Transverse colon (tissue), 4 donors: Measurements from ENCODE around the gene PDZRN3. TPM values are rescaled to one million over a fixed set of nuclear protein-coding genes. Genes with fewer than 3 reads are reported as not detected.

ENCODE experiments used
- DNase-seq: peaks from one replicate; pipeline ENCODE4 v3.0.0-alpha.2; 2019
- H3K27ac ChIP-seq, 4 donors: fragments of 200-600 bp; sonication (generic); 2 replicates each; pipeline ENCODE4 v1.5.1; 2016 to 2018; ENCODE audit warnings: inconsistent platforms in 4 of 4
- H3K27me3 ChIP-seq: fragments of 200-600 bp; sonication (generic); 2 replicates; pipeline ENCODE4 v1.5.1; 2017; ENCODE audit warnings: inconsistent platforms
- H3K36me3 ChIP-seq, 4 donors: fragments of 200-600 bp; sonication (generic); 2 replicates each; pipeline ENCODE4 v1.5.1; 2017 to 2019; ENCODE audit warnings: inconsistent platforms in 4 of 4
- H3K4me1 ChIP-seq, 4 donors: fragments of 200-600 bp; sonication (generic); 2 replicates each; pipeline ENCODE4 v1.5.1; 2017 to 2020; ENCODE audit warnings: inconsistent platforms in 4 of 4
- H3K4me3 ChIP-seq, 4 donors: fragments of 200-600 bp; sonication (generic); 1 replicate in 1 of 4; 2 replicates in 3 of 4; pipeline versions ENCODE4 v1.5.1 to v1.6.1; 2017 to 2019; ENCODE audit warnings: inconsistent platforms in 4 of 4
- H3K9me3 ChIP-seq, 2 donors: fragments of 200-600 bp; sonication (generic); 2 replicates each; pipeline ENCODE4 v1.5.1; 2017 to 2019; ENCODE audit warnings: inconsistent platforms in 2 of 2
- EP300 ChIP-seq: sonication (generic); formaldehyde crosslinking; IDR thresholded peaks from one replicate; pipeline ENCODE4 v1.6.1; 2017; ENCODE audit warnings: antibody characterized with exemption, low read depth
- POLR2A ChIP-seq: fragments of 450-650 bp; IDR thresholded peaks from one replicate; pipeline ENCODE4 v1.6.1; 2016; ENCODE audit warnings: antibody characterized with exemption, mild to moderate bottlenecking, moderate library complexity
- POLR2AphosphoS5 ChIP-seq, 3 donors: sonication (generic); formaldehyde crosslinking; IDR thresholded peaks; one replicate each; pipeline ENCODE4 v1.6.1; 2016; ENCODE audit warnings: antibody characterized with exemption in 3 of 3
- WGBS, 2 donors: methylation state at CpG; one replicate each; pipeline ENCODE4 v1.1.5; 2018; ENCODE audit warnings: low coverage in 1 of 2; 5-methylcytosine and 5-hydroxymethylcytosine counted together
- in situ Hi-C, 4 donors: fragments of 200-750 bp; cut with MboI; loops; one replicate each; pipeline versions ENCODE4 v1.15.0 to v1.15.1; 2017; ENCODE audit warnings: low sequenced_read_pairs in 3 of 4, low pct_ligation_motif_present in 1 of 4, low pct_unique_long_range_greater_than_20kb in 1 of 4
- intact Hi-C: fragments of 100-400 bp; cut with DNase I; formaldehyde crosslinking; loops from one replicate; pipeline ENCODE4 v1.15.1; 2023; ENCODE audit warnings: low total_unique reads
- total RNA-seq, 4 donors: library from RNA; depleted of rRNA; stranded (reverse); fragments of >200 nt; gene quantifications; one replicate each; pipeline ENCODE4 v1.1.0, GENCODE V29; 2016
- TF ChIP-seq, protein P1 (sequence below), 5 experiments: fragments of 200-600 bp in 3 of 5; fragments of 450-650 bp in 2 of 5; sonication (generic) in 3 of 5; IDR thresholded peaks; 1 replicate in 2 of 5; 2 replicates in 3 of 5; pipeline ENCODE4 v1.5.1; 2016 to 2017; ENCODE audit warnings: antibody characterized with exemption in 5 of 5, inconsistent platforms in 3 of 5, mild to moderate bottlenecking in 2 of 5, moderate library complexity in 1 of 5

The PDZRN3 gene
- total RNA-seq, 4 donors from 2014 or later, result 31.9 to 191 (median 75.3) TPM

- intact Hi-C loops, result loop anchor here (10.0 kb wide), 1 partner anchor 324 kb away; no protein-coding TSS in a partner anchor
- TF ChIP-seq POLR2AphosphoS5 (IDR thresholded peaks at IDR 0.05) (no peak), POLR2A (no peak), EP300 (no peak)
- TF ChIP-seq, protein P1, sequence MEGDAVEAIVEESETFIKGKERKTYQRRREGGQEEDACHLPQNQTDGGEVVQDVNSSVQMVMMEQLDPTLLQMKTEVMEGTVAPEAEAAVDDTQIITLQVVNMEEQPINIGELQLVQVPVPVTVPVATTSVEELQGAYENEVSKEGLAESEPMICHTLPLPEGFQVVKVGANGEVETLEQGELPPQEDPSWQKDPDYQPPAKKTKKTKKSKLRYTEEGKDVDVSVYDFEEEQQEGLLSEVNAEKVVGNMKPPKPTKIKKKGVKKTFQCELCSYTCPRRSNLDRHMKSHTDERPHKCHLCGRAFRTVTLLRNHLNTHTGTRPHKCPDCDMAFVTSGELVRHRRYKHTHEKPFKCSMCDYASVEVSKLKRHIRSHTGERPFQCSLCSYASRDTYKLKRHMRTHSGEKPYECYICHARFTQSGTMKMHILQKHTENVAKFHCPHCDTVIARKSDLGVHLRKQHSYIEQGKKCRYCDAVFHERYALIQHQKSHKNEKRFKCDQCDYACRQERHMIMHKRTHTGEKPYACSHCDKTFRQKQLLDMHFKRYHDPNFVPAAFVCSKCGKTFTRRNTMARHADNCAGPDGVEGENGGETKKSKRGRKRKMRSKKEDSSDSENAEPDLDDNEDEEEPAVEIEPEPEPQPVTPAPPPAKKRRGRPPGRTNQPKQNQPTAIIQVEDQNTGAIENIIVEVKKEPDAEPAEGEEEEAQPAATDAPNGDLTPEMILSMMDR (IDR thresholded peaks at IDR 0.05), result no peak
- peaks cover 19 to 75% (median 61%) of the 10 kb centered on the region in 4 donors for H3K4me1 ChIP-seq
- in situ Hi-C loops, result loop anchor here in 2 of 4 donors (25.0 kb wide), 2 partner anchors 102 to 327 kb away; partner anchors contain the start of gene PDZRN3 (in 1 of the 2)
- WGBS, 2 donors, result 70 to 76% methylated on average over 3 of the region's 3 CpGs
- no peak for DNase-seq
- no peaks in the 10 kb centered on the region for H3K36me3 ChIP-seq
- no peaks in the 10 kb centered on the region for H3K9me3 ChIP-seq
- peak overlapping the region; percentile 77 to 86 (median 84) for H3K27ac ChIP-seq
- H3K27me3 ChIP-seq, result no peaks in the 10 kb centered on the region
- H3K4me3 ChIP-seq, result no peak overlapping the region
These were observed 114.0 kb downstream of the PDZRN3 start for GRCh38 chr3:73510784-73511183.

DNA sequence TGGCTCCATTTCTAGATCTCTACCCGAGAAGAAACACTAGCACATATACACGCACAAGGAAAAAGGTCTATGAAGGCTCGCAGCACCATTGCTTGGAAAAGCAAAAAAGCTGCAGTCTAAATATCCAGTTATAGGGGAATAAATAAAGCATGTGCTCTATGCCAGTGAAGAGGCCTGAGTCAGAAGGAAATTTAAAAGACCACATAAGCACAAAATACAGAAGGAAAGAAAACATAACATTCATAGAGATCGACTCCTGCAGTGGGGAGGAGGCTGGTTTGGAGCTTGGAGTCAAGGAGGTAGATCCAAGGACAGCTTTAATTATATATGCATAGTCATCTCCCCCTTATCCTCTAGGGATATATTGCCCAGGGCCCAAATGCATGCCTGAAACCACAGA is 114.4 kb downstream of the PDZRN3 start:
- no peak for DNase-seq
- Histone ChIP-seq H3K4me3 (no peak overlapping the region), H3K9me3 (no peaks in the 10 kb centered on the region), H3K27me3 (no peaks in the 10 kb centered on the region), H3K27ac (peak overlapping the region; percentile 77 to 86 (median 84)), H3K36me3 (no peaks in the 10 kb centered on the region), H3K4me1 (peaks cover 19 to 70% (median 60%) of the 10 kb centered on the region in 4 donors)
- TF ChIP-seq POLR2AphosphoS5 (IDR thresholded peaks at IDR 0.05) (no peak), POLR2A (no peak), EP300 (no peak)
- TF ChIP-seq, protein P1 (IDR thresholded peaks at IDR 0.05), result no peak
- intact Hi-C loops (loop anchor here (10.0 kb wide), 1 partner anchor 324 kb away; no protein-coding TSS in a partner anchor), in situ Hi-C loops (loop anchor here in 2 of 4 donors (25.0 kb wide), 2 partner anchors 102 to 327 kb away; partner anchors contain the start of gene PDZRN3 (in 1 of the 2))
- 51 to 72% methylated on average over 3 to 4 of the region's 4 CpGs for WGBS, 2 donors

GRCh38 chr3:73509816-73510215 is 114.9 kb downstream of the PDZRN3 start:
- in situ Hi-C loops, result loop anchor here (10.0 to 25.0 kb wide), 4 partner anchors 102 to 345 kb away; partner anchors contain the start of gene PDZRN3 (in 1 of the 4)
- TF ChIP-seq POLR2A (no peak), EP300 (no peak), POLR2AphosphoS5 (IDR thresholded peaks at IDR 0.05) (no peak)
- TF ChIP-seq, protein P1 (IDR thresholded peaks at IDR 0.05), result no peak
- DNase-seq, result no peak
- peaks cover 19 to 73% (median 60%) of the 10 kb centered on the region in 4 donors for H3K4me1 ChIP-seq
- H3K27me3 ChIP-seq, result no peaks in the 10 kb centered on the region
- H3K36me3 ChIP-seq, result no peaks in the 10 kb centered on the region
- peak overlapping the region; percentile 77 to 86 (median 84) for H3K27ac ChIP-seq
- intact Hi-C loops, result loop anchor here (5.0 to 10.0 kb wide), 2 partner anchors 325 to 342 kb away; no protein-coding TSS in a partner anchor
- 35 to 46% methylated on average over 4 to 7 of the region's 7 CpGs for WGBS, 2 donors
- no peaks in the 10 kb centered on the region for H3K9me3 ChIP-seq
- no peak overlapping the region for H3K4me3 ChIP-seq

DNA sequence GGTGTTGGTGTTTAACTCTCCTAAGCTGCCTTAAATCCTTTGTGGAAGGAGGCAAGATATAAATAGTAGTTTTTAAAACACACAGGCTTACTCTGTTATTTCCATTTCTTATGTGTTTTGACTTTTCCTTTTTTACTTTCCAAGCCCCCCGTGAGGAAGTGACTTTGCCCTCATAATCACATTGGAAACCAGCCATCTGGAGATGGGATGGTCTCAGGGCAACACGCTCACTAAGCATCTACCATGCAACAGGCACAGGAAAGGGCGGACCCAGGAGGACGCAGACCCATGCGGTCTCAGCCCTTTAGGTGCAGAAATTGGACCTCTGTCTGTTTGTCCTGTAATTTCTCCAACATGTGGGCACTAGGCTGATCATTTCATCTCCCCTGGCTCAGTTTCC is 115.7 kb downstream of the PDZRN3 start:
- Histone ChIP-seq H3K4me3 (no peak overlapping the region), H3K36me3 (no peaks in the 10 kb centered on the region), H3K27me3 (no peaks in the 10 kb centered on the region), H3K27ac (peak overlapping the region; percentile 77 to 86 (median 84)), H3K9me3 (no peaks in the 10 kb centered on the region), H3K4me1 (peaks cover 18 to 73% (median 57%) of the 10 kb centered on the region in 4 donors)
- TF ChIP-seq, protein P1 (IDR thresholded peaks at IDR 0.05), result no peak
- TF ChIP-seq EP300, result no peak
- TF ChIP-seq POLR2A, result no peak
- no peak for TF ChIP-seq POLR2AphosphoS5 (IDR thresholded peaks at IDR 0.05)
- 17 to 74% methylated on average over 1 to 5 of the region's 5 CpGs for WGBS, 2 donors
- in situ Hi-C loops, result loop anchor here (10.0 to 25.0 kb wide), 4 partner anchors 103 to 346 kb away; partner anchors contain the start of gene PDZRN3 (in 1 of the 4)
- intact Hi-C loops, result loop anchor here (5.0 kb wide), 1 partner anchor 343 kb away; no protein-coding TSS in a partner anchor
- DNase-seq, result no peak
